8988T (cell line): ENCODE results near the gene HES7.
"Not testable (repeated sequence)": the region's sequence is repeated elsewhere in the genome, so short reads cannot be mapped to it uniquely, and the experiment has no call there.

Experiments used
- DNase-seq: peaks from one replicate; pipeline ENCODE4 v3.0.0; 2011

HES7 gene

DNA sequence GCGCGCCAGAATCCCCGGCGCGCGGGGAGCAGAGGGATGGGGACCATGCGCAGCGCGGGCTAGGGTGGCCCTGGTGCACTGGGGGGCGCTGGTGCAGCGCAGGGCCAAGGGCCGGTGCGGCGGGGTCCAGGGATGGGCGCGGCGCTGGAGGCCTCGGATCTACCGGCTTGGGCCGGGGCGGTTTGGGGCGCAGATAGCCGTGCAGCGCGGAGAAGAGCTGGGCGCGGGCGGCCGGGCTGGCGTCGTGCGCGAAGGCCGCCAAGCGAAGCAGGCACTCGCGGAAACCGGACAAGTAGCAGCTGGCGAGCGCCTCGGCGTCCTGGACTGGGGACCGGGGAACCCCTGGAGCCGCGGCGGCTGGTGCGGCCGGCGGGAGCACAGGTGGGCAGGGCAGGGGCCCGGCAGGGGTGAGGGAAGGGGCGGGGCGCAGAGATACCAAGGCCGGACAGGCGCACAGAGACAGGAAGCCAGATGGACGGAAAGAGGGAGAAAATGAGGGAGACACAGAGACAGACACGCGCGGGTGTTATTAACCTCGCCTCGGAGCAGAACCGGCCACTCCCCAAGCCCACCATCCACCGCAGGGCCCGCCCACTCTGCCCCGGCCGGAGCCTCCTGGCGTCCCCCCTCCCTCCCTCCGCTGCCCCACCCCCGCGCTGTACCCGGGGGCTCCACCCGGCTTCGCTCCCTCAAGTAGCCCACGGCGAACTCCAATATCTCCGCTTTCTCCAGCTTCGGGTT lies 2.1 kb downstream of the HES7 start:
- DNase-seq, result peak; percentile 60

DNA sequence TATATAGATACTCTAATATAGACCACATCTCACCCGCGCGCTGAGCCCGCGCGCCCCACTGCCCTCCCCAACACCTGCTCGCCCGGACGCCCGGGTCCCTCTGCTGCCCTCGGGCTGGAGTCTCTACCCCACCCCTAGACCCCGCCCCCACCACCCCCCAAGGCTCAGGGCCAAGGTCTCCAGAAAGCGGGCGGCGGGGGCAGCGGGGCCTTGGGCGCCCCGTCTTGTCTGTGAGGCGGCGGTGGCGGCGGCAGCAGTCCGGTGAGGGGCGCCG lies 2.6 kb downstream of the HES7 start:
- no peak for DNase-seq

DNA sequence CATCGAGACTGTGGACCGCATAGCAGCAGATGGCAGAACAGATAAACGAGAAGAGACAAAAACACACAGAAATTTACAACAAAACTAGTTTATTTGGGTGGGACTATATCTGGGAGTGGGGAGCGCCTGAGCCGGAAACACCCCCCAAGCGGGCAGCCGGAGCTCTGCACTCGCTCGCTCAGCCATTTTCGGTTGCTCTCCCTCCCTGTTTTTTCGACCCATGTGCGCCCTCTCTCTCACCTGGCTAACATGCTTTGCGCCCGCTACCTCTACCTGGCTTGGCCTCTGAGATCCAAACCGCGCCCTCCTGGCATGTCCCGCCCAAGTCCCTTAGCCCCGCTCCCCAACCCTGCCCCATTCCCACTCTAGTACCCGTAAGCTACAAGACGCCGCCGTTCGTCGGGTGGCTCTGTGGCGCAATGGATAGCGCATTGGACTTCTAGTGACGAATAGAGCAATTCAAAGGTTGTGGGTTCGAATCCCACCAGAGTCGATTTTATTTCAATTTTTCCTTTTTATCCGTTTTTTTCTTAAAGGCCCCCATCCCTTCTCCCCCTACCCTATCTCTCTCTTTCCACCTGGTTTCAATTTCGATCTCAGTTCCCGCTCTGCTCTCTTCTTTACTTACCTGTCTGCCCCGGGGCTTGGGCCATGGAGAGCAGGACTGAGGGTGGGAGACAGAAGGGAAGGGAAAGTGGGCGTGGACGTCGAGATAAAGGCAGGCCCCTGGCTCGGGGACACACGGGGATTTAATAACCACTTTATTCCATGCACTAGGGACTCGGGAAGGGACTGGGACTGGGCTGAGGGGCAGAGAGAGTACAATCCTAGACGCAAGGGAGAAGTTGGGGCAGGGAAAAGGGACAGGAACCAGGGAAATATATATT lies 3.1 kb downstream of the HES7 start:
- DNase-seq, result no peak

DNA sequence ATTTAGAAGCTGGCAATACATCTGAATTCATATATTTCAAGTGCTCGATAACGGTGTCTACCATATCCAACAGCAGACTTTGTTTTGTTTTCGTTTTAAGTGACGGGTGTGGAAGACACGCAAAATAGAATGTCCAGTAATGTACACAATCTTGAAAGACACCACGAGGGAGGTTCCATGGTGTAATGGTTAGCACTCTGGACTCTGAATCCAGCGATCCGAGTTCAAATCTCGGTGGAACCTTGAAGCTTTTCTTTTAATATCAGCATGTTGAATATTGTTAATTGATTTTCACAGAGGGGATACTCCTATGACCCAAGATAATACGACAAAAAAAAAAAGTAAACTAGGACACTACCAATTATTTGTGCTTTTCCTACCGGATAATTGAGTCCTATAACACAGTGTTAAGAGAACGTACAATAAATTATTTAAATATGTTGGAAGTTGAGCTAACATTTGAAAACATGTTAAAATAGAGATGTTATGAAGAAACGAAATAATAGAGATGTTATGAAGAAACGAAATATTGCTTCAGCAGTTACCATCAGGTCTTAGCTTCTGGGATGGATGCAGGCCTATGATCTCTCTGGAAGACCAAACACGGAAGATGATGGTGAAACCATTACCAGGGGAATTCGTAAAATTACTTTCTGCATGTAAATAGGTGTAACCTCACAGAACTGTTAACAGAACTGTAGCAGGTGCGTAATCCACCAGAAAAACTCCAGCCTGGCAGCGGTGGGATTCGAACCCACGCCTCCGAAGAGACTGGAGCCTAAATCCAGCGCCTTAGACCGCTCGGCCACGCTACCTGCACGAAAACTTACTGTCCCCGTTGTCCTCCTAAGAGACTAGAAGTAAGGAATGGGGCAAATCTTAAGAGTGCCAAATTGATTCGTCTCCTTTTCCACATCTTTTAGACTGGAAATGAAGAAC lies 4.1 kb downstream of the HES7 start:
- DNase-seq, result no peak

DNA sequence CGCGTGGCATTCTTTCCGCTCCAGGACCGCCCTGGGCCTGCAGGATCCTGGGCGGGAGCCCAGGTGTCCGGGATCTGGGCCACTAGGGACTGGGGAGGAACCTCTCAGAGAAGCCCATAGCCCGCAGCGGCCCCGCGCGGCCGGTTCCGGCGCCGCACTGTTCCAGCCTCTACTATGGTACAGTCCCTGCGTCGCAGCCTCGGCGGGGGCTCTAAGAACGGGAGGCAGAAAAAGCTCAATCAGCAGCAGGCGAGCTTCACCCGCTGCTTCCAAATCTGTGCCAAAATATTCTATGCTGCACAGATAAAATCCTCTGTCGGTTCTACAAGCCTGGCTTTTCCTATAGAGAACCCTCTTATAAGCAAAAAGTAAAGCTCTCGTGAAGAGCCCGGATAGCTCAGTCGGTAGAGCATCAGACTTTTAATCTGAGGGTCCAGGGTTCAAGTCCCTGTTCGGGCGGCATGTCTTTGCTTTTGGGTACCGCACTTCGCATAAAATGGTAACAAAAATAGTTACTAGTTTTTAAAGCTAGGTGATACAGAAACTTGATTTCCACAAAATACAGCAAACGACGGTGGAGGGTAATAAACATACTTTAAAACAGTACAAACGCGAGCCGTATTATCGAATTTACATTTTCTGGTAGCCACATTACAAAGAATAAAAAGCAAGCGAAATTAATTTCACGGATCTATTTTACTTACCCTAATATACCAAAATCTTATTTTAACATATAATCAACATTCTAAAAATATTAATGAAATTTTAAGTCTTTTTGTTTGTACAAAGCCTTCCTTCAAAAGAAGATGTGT lies 4.9 kb downstream of the HES7 start:
- DNase-seq, result peak; percentile 60

DNA sequence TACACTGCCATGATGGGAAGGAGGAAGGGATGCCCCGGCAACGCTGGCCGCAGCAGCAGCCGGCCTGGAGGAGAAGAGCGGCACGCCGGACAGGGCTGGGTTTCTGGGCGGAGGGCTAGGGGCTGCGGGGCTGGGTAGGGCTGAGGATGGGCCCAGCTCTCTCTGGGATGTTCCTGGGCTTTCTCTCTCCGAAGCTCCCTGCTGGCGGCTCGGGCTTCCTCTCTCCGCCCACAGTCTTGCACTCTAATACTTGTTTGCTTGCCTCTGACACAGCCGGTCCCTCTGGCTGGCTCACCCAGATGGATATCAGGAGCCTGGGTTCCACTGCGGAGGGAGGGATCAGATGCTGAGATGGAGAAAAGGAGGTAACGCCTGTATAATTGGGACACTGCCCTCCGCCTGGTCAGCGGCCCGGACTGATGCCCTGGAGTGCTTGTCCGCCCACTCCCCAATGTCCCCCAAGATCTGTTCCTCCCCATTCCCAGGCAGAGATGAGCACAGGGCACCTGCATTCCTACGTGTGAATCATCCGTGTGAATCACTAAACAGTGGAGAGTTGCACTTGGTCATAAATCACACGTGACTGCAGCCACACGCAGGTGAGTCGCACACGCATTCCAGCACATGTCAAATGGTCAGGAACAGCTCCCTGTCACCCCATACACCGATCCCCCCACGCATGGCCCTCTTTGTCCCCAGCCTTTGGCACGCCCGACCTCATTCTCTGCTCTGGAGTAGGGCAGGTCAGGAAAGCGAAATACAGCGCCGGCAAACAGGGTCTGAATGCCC lies 5.7 kb downstream of the HES7 start, which contains the start of gene ALOXE3:
Gene ALOXE3, minus strand, starts transcription at position 535 of the 789 bp plus-strand sequence. Its CDS starts 524 bp downstream, at position 11.
- peak; percentile 73 for DNase-seq

DNA sequence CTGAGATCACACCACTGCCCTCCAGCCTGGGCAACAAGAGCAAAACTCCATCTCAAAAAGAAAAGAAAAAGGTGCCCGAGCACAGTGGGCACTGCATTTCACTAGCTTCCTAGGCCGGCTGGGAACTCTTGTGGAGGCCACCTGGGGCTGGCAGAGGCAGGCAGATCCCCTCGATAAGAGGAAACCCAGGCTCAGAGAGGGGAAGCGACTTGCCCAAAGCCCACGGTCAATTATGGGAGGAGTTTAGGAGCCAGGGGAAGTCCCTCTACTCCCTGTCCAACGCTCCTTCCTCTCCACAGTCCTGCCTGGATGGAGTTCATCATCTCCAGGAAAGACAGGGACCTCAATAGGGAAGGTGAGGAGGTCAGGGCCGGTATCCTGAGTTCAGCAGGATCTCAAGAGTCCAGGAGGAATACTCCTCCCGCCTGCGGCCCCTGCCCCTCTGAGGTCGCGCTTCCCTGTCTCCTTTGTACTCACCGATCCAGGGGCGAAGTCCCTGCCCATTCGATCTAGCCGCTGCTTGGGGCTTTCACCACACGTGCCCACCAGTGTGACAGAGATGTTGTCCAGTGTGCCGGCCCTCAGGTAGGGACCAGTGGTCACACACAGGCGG lies 6.4 kb downstream of the HES7 start:
- DNase-seq, result no peak

- DNase-seq, result no peak
Measured at GRCh38 chr17:8116776-8117175, 7.1 kb downstream of the HES7 start.

- no peak for DNase-seq
Measured at GRCh38 chr17:8110907-8111306, 13.0 kb downstream of the HES7 start.

- DNase-seq, result no peak
Measured at GRCh38 chr17:8110456-8110804, 13.5 kb downstream of the HES7 start.

GRCh38 chr17:8109661-8110455 lies 14.0 kb downstream of the HES7 start:
- DNase-seq, result no peak

DNA sequence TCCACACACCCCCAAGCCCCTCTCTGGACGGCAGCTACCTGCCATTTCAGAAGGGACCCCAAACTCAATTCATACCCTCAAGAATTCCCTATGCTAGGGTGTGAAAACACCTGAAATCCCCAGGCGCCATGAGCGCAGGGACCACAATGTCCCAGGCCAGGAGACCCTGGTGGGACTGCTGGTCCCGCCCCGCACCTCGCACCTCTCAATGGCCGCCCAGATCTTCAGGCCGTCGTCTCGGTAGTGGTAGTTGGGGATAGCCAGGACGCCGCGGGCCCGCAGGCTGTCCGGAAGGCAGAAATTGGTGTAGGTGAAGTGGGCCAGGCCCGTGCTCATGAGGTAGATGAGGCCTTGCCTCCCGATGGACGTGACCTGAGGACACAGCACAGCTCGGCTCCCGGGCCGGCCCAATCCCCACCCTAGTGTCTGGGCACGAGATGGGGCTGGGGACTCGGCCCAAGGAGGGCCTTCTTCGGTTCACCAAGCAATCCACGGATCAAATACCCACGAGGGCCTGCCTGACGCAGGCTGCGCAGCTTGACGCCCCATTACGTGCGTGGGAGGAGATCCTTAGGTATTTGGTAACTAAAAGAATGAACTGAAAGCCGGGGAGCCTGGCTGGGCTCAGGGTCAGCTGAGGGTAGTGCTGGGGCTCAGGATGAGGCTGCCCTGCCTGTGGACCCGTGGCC lies 14.8 kb downstream of the HES7 start:
- DNase-seq, result no peak

- DNase-seq, result not testable (repeated sequence)
Measured at GRCh38 chr17:8106980-8107379, 16.9 kb downstream of the HES7 start.

GRCh38 chr17:8105957-8106398 lies 17.9 kb downstream of the HES7 start:
- no peak for DNase-seq

DNA sequence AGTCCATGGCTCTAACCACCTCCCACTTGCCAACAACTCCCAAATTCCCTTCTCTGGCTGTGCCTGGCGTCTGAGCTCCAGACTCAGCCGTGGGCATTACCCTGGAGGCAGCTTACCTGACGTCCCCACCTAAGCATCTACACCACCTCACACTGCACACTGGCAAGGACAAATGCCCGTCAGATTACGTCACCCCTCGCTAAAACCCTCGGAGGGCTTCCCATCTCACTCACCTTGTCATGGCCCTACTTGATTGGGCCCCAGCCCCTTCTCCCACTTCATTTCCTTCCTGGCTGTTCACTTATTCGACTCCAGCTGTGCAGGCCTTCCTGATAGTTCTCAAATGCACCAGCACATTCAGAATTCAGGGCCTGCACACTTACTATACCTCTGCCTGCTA lies 19.0 kb downstream of the HES7 start:
- DNase-seq, result no peak

DNA sequence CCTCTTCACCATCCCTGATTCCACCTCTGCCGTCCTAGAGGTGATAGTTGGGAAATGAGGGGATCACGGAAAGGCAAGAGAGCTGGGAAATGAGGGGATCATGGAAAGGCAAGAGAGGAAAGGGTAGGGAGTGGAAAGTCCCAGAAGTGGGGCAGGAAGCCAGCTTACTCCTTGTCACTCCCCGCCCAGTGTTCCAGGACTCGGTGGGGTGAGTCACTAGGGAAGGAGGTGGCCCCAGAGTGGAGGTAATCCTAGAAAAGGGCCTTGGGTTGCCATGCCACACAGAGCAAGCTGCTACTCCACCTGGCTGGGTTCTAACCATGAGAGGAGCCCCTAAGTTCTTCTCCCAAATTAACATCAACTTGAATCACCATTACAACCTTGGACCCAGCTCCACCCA lies 20.4 kb downstream of the HES7 start:
- DNase-seq, result no peak

DNA sequence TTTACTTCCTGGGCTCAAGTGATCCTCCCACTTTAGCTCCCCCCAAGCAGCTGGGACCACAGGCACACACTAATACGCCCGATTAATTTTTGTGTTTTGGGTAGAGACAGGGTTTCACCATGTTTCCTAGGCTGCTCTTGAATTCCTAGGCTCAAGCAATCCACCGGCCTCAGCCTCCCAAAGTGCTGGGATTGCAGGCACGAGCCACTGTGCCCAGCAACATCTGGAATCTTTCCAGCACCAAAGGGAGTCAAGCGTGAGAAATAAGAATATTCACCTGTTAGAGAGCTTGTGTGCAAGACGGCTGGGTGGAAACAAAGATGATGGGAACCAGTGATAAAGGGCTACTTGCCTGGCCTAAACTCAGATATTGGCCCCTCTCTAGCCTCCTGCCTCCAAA lies 22.2 kb downstream of the HES7 start:
- no peak for DNase-seq

- DNase-seq, result no peak
Measured at GRCh38 chr17:8100763-8101162, 23.1 kb downstream of the HES7 start.

DNA sequence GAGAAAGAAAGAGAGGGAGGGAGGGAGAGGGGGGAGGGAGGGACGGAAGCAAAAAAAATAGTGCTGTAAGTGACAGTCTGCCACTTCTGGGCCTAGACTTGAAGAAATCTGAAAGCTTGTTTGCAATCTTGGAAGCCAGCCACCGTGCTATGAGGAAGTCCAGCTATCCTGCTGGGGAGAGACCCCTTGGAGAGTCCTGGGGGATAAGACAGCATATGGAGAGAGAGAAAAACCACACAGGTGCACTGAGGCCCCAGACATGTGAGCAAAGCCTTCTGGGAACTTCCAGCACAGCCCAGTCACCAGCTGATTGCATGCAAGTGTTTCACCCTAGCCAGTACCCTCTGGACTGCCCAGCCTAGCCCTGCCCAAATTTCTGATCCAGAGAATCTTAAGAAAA lies 23.8 kb downstream of the HES7 start:
- no peak for DNase-seq

GRCh38 chr17:8096541-8096940 lies 27.4 kb downstream of the HES7 start:
- no peak for DNase-seq
